Duodenal mucosa (tissue), 2 donors: ENCODE results near the gene SEMA4A.
"Not testable (repeated sequence)": the region's sequence is repeated elsewhere in the genome, so short reads cannot be mapped to it uniquely, and the experiment has no call there.

ENCODE experiments used
- H3K27ac ChIP-seq: one replicate; pipeline ENCODE4 v1.7.0; 2013; ENCODE audit warnings: low read depth, low read length
- H3K27me3 ChIP-seq, 2 donors: one replicate each; pipeline ENCODE4 v1.7.0; 2013; ENCODE audit warnings: low read length in 2 of 2, control low read depth in 1 of 2; ENCODE audit not compliant: insufficient read depth in 2 of 2, control insufficient read depth in 1 of 2
- H3K36me3 ChIP-seq, 2 donors: one replicate each; pipeline ENCODE4 v1.7.0; 2013; ENCODE audit warnings: low read length in 2 of 2, control low read depth in 1 of 2; ENCODE audit not compliant: insufficient read depth in 2 of 2, control insufficient read depth in 1 of 2
- H3K4me1 ChIP-seq, 2 donors: one replicate each; pipeline ENCODE4 v1.7.0; 2013; ENCODE audit warnings: low read length in 2 of 2, control low read depth in 1 of 2; ENCODE audit not compliant: insufficient read depth in 2 of 2, control insufficient read depth in 1 of 2
- H3K4me3 ChIP-seq, 2 donors: one replicate each; pipeline ENCODE4 v1.7.0; 2013; ENCODE audit warnings: low read length in 2 of 2, low read depth in 1 of 2
- H3K9ac ChIP-seq, 2 donors: one replicate each; pipeline ENCODE4 v1.7.0; 2013; ENCODE audit warnings: low read length in 2 of 2, low read depth in 1 of 2
- H3K9me3 ChIP-seq, 2 donors: one replicate each; pipeline ENCODE4 v1.7.0; 2013; ENCODE audit warnings: low read length in 2 of 2, control low read depth in 1 of 2; ENCODE audit not compliant: control insufficient read depth in 1 of 2

The SEMA4A gene

DNA sequence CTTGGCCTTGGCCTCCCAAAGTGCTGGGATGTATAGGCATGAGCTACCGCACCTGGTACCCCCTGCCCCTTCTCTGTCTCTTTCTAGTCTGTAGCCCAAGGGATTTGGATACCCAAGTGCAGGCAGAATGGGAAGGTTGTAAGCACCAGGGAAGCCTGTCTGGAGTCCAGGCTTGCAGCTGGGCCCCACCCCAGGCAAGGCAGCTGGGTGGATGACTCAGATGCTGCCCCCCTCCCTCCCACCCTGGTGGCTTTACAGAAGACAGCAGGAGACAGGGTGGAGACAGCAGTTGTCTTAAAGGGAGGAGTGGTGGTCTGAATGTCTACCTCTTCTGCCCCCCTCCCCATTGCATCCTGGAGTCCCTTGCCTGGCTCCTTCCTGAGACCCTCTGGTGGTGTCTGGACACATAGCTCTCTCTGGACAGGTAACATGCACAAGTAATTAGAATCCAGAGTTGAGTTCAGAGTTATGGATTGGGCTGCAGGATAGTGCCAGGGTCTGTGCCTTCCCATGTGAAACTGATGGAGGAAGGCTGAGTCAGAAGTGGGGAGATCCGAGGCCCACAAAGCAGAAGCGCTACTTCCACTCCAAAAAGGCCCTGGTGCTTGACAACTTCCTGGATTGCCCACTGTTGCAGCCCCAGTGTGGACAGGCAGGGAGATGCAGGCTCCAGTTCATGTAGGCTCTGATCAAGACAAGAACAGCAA, 33.7 kb upstream of the SEMA4A start:
- no peaks in the 10 kb centered on the region for H3K27me3 ChIP-seq
- peaks cover 54 to 80% of the 10 kb centered on the region in 2 donors for H3K4me1 ChIP-seq
- no peaks in the 10 kb centered on the region for H3K36me3 ChIP-seq
- peak overlapping the region; percentile 39 for H3K27ac ChIP-seq
- no peaks in the 10 kb centered on the region for H3K9me3 ChIP-seq
- peak overlapping the region; percentile 9 to 50 for H3K4me3 ChIP-seq
- peak overlapping the region in 1 of 2 donors; percentile 63 for H3K9ac ChIP-seq

DNA sequence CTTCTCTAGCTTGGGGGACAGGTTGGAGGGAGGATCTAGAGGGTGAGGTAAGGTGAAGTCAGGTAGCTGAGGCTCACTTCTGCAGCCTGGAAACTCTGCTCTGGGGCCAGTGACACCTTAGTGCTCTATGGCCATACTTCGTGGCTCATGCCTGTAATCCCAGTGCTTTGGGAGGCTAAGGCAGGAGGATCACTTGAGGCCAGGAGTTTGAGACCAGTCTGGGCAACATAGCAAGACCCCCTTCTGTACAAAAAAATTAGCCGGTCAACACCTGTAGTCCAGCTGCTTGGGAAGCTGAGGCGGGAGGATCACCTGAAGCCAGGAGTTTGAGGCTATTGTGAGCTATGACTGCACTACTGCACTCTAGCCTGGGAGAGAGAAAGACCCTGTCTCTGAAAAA, 33.1 kb upstream of the SEMA4A start:
- no peaks in the 10 kb centered on the region for H3K27me3 ChIP-seq
- peak overlapping the region in 1 of 2 donors; percentile 63 for H3K9ac ChIP-seq
- H3K4me3 ChIP-seq: peak overlapping the region; percentile 9 to 50
- peaks cover 61 to 87% of the 10 kb centered on the region in 2 donors for H3K4me1 ChIP-seq
- no peak overlapping the region for H3K27ac ChIP-seq
- H3K9me3 ChIP-seq: no peaks in the 10 kb centered on the region
- H3K36me3 ChIP-seq: no peaks in the 10 kb centered on the region

DNA sequence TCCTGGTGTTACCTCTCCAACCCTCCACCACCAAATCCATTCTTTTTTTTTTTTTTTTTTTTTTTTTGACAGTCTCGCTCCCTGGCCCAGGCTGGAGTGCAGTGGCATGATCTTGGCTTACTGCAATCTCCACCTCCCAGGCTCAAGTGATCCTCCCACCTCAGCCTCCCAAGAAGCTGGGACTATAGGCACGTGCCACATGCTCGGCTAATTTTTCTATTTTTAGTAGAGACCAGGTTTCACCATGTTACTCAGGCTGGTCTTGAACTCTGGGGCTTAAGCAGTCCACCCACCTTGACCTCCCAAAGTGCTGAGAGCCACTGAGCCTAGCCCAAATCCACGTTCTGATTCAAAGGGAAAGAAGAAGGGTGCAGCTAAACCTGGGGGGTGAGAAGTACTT, 32.4 kb upstream of the SEMA4A start:
- not testable (repeated sequence) for H3K4me3 ChIP-seq, H3K9me3 ChIP-seq, H3K27ac ChIP-seq, H3K27me3 ChIP-seq, H3K36me3 ChIP-seq
- Histone ChIP-seq H3K4me1 (peaks cover 63 to 87% of the 10 kb centered on the region in 2 donors), H3K9ac (peak overlapping the region; percentile 25 to 45)

DNA sequence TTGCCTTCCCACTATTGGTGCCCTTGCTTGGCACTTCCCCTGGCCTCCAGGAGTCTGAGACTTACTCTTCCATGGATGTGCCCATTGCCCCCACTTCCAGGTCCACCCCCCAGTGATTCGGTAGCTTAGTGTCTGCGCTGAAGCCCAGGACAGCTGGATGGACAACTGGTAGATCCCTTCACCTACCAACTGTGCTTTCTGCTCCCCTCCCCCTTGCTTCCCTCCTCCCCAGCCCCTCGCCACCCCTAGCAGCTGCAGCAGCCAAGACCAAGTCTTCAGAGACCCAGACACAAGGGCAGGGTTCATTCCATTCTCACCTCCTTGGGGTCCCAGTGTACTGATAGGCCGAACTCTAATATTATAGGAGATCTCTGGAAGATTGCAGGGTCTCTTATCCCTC, 31.9 kb upstream of the SEMA4A start:
- H3K4me3 ChIP-seq: peak overlapping the region; percentile 36 to 43
- H3K9me3 ChIP-seq: no peaks in the 10 kb centered on the region
- peak overlapping the region; percentile 38 for H3K27ac ChIP-seq
- H3K9ac ChIP-seq: peak overlapping the region; percentile 25 to 45
- no peaks in the 10 kb centered on the region for H3K36me3 ChIP-seq
- H3K27me3 ChIP-seq: no peaks in the 10 kb centered on the region
- H3K4me1 ChIP-seq: peaks cover 67 to 91% of the 10 kb centered on the region in 2 donors

DNA sequence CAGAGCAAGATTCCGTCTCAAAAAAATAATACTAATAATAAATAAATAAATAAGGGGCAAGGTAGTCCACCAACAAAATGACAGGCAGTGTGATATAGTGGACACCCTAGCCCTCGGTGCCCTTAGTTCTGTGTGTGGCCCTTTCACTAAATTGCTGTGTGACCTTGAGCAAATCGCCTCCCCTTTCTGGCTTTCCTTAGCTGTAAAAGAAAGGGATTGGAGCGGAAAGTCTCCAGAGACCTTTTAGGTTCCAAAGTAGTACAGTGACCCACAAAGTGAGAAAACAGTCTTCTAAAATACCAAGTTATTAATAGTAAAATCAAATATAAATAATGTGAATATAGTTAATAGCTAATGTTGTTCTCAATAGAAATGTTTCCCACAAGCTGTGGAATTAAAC, 31.3 kb upstream of the SEMA4A start:
- peaks cover 74 to 97% of the 10 kb centered on the region in 2 donors for H3K4me1 ChIP-seq
- H3K36me3 ChIP-seq: no peaks in the 10 kb centered on the region
- no peaks in the 10 kb centered on the region for H3K9me3 ChIP-seq
- H3K4me3 ChIP-seq: peak overlapping the region; percentile 34 to 55
- H3K9ac ChIP-seq: peak overlapping the region; percentile 56 to 81
- peak overlapping the region; percentile 93 for H3K27ac ChIP-seq
- H3K27me3 ChIP-seq: no peaks in the 10 kb centered on the region

DNA sequence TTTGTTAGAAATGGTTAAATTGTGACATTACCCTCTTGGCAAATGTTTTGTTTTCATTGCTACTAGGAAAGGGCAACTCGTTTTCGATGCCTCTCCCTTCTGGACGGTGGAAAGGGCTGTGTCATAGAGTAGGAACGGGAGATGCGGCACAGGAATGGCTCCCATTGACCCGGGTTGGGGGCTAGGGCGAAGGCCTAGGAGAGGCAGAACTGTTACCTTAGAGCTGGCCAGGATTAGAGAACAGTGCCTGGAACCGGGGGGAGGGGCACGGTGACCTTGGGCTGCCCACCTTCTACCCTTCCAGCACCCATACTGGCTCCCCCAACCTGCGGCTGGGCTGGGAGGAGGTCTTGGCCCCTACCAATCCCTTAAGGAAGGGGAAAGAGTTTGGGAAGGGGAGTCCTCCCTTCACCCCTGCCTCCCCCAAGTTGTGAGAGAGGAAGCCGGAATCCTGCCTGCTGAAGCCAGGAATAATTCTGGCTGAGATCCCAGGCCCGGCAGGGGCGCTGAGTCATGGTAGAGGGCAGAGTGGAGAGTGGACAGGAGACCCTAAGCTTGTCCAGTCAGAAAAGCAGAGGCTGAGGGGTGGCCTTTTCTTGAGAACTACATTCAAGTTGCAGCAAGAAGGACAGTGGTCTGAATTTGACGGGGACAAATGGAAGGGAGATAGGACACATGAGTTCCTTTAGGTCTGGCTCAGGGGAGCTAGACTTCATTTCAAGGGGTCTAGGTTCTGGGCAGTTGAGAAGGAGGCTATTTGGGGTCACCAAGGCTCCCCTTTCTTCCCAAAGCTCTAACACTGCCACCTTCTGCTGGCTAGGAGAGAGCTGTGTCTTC, 30.6 kb upstream of the SEMA4A start:
- H3K9me3 ChIP-seq: no peaks in the 10 kb centered on the region
- peaks cover 77 to 96% of the 10 kb centered on the region in 2 donors for H3K4me1 ChIP-seq
- peak overlapping the region; percentile 56 to 81 for H3K9ac ChIP-seq
- no peaks in the 10 kb centered on the region for H3K36me3 ChIP-seq
- H3K27me3 ChIP-seq: no peaks in the 10 kb centered on the region
- peak overlapping the region; percentile 34 to 55 for H3K4me3 ChIP-seq
- peak overlapping the region; percentile 93 for H3K27ac ChIP-seq

DNA sequence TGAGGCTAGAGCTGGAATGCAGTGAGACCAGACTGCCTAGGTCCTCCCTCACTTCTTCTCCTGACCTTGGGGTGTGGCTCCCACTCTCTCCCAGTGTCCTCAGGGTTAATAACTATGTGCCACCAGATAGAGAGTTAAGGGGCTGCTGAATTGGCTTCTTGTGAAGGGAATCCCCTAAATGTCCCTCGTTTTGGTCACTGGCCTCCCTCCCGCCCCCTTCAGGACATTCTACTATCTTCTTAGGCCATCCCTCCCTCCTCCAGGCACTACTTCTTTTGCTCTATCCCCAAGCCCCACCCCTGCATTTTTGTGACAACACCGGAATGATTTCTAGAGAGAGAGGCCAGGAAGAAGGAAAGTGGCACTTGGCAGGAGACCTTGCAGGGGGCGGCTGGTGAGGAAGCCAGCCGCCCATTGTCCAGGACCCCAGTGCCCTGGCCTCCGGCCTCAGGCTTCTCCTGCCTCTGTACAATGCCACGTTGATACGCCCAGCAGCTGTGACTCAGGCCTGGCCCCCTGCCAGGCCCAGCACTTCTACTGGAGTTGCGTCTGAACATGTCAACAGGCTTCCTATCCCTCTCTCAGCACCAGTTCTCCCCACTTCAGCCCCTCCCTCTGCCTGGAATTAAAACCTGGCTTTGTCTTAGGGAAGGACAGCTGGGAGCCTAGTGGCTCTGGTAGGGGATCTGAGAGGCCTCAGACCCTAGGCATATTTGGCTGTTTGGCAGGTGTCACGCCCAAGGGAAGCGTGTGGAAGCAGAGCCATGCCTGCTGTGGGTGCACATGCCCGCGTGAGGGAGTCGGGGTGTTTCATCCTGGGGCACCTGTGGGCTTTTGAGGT, 29.8 kb upstream of the SEMA4A start:
- peak overlapping the region; percentile 93 for H3K27ac ChIP-seq
- no peaks in the 10 kb centered on the region for H3K27me3 ChIP-seq
- no peaks in the 10 kb centered on the region for H3K36me3 ChIP-seq
- peaks cover 83 to 96% of the 10 kb centered on the region in 2 donors for H3K4me1 ChIP-seq
- H3K9ac ChIP-seq: peak overlapping the region; percentile 56 to 81
- H3K4me3 ChIP-seq: peak overlapping the region; percentile 37 to 55
- no peaks in the 10 kb centered on the region for H3K9me3 ChIP-seq

DNA sequence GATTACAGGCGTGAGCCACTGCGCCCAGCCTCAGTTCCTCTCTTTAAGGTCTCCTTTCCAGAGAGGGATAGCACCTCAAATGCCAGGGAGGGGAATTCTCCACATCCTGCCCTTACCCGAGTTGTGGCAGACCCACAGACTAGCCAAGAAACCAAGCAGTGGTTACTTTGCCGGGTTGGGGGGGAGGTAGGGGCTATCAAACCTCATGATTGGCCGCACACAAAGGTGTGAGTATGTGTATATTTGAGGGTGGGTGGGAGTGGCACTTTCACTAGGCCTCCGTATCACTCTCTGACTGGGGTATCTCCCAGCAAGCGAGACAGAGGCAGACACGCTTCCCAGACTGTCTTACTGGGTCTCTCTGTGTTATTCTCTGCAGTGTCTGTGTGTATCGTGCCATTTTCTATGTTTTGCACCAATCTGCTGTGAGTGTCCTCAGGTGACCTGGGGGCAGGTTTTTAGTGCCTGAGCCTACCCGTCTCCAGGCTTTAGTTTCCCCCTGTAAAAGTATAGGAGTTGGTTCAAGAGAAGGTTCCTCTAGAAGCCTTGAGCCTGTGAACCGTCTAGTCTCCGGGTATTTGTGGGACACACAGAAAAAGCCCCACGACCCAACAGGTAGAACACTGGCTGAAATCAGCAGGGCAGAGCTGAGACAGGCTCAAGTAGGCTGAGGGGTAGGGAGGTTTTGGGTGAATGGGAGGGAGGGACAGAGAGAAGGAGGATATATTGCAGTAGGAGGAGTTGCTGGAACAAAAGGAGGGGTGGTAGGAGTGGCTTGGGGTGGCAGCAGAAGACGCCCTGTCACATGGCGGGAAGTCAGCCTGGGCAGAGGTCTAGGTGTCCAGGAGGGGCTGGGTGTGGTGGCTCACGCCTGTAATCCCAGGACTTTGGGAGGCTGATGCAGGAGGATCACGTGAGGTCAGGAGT, 28.6 kb upstream of the SEMA4A start:
- Histone ChIP-seq H3K9ac (peak overlapping the region; percentile 35 to 81), H3K9me3 (no peaks in the 10 kb centered on the region), H3K4me1 (peaks cover 90 to 98% of the 10 kb centered on the region in 2 donors), H3K27me3 (no peaks in the 10 kb centered on the region), H3K27ac (peak overlapping the region; percentile 77), H3K36me3 (no peaks in the 10 kb centered on the region), H3K4me3 (peak overlapping the region in 1 of 2 donors; percentile 42)

DNA sequence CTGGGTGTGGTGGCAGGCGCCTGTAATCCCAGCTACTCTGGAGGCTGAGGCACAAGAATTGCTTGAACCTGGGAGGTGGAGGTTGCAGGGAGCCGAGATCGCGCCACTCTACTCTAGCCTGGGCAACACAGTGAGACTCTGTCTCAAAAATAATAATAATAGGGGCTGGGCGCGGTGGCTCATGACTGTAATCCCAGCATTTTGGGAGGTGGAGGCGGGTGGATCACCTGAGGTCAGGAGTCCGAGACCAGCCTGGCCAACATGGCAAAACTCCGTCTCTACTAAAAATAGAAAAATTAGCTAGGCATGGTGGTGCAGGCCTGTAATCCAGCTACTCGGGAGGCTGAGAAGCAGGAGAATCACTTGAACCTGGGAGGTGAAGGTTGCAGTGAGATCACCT, 27.8 kb upstream of the SEMA4A start:
- peak overlapping the region; percentile 54 for H3K27ac ChIP-seq
- H3K4me3 ChIP-seq, H3K9me3 ChIP-seq, H3K36me3 ChIP-seq, H3K27me3 ChIP-seq, H3K9ac ChIP-seq: not testable (repeated sequence)
- peaks cover 89 to 96% of the 10 kb centered on the region in 2 donors for H3K4me1 ChIP-seq
